ENCODE results near the gene NEK7.

The NEK7 gene

DNA sequence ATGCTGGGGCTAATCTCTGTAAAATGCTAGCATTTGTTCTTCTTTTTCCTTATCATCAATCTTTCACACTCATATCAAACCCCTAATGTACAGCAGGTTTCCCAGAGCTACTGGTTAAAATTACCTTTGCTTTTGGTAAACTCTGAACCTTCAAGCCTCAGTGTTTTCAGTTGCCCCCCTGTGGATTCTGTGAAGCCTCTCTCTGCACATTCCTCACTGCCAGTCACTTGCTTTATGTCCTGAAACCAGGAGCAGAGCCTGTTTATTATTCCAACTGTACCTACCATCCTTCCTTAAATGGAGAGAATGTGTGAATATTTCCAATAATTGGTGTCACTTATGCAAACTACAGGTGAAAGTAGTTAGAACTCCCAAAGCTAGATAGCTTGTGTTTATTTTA lies 134.2 kb downstream of the NEK7 start:
- TF ChIP-seq EZH2phosphoT487 (IDR thresholded peaks at IDR 0.05; ENCODE audit: low read length) = no peak
- TF ChIP-seq, protein P1, sequence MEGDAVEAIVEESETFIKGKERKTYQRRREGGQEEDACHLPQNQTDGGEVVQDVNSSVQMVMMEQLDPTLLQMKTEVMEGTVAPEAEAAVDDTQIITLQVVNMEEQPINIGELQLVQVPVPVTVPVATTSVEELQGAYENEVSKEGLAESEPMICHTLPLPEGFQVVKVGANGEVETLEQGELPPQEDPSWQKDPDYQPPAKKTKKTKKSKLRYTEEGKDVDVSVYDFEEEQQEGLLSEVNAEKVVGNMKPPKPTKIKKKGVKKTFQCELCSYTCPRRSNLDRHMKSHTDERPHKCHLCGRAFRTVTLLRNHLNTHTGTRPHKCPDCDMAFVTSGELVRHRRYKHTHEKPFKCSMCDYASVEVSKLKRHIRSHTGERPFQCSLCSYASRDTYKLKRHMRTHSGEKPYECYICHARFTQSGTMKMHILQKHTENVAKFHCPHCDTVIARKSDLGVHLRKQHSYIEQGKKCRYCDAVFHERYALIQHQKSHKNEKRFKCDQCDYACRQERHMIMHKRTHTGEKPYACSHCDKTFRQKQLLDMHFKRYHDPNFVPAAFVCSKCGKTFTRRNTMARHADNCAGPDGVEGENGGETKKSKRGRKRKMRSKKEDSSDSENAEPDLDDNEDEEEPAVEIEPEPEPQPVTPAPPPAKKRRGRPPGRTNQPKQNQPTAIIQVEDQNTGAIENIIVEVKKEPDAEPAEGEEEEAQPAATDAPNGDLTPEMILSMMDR (IDR thresholded peaks at IDR 0.05; ENCODE audit: low read length) = no peak
- TF ChIP-seq EZH2 (optimal IDR thresholded peaks at IDR 0.05; ENCODE audit: low read depth, low read length) = no peak
- peaks cover 8% of the 10 kb centered on the region; the same call in 1 of the 2 replicates for H3K4me1 ChIP-seq (ENCODE audit: low read length)
- no peak overlapping the region for H3K9ac ChIP-seq (ENCODE audit: low read length)
- H3K9me2 ChIP-seq (replicated peaks; ENCODE audit: insufficient read depth, low read length) = no peaks in the 10 kb centered on the region
- no peak for DNase-seq
- H3K4me3 ChIP-seq (ENCODE audit: low read length) = no peak overlapping the region
- H2AFZ ChIP-seq (ENCODE audit: low read length) = no peak overlapping the region
- no peaks in the 10 kb centered on the region for H3K9me3 ChIP-seq (replicated peaks; ENCODE audit: insufficient read depth, low read length)
- H3K36me3 ChIP-seq (replicated peaks; ENCODE audit: insufficient read depth, low read length) = no peaks in the 10 kb centered on the region; the same call in 1 of the 2 replicates
- no peaks in the 10 kb centered on the region for H3K79me2 ChIP-seq (ENCODE audit: low read length)
- no peaks in the 10 kb centered on the region for H3F3A ChIP-seq (ENCODE audit: insufficient read depth, low read length)
- no peak overlapping the region for H3K27ac ChIP-seq (ENCODE audit: low read length)
- no peaks in the 10 kb centered on the region for H4K20me1 ChIP-seq (ENCODE audit: insufficient read depth, low read length)
- no peak overlapping the region for H3K4me2 ChIP-seq (ENCODE audit: low read depth, low read length)
- H3K27me3 ChIP-seq (replicated peaks; ENCODE audit: insufficient read depth, low read length) = no peaks in the 10 kb centered on the region

DNA sequence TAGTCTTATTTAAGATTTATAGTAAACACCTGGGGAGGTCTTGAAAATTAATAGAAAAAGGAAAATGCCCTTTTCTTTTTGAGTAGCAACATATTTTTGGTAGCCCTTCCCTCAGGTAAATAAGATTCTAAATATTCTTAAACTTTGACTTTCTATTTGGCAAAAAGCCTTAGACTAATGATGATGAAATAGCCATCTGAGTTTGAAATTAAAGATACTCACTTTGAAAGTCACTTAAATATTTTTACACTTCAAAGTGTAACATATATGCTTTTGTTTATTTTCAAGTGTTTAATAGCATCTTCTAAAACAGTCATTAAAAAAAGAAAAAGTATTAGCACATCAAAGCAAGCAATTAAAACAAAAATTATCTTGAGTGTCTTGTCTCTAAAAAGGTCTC lies 135.1 kb downstream of the NEK7 start:
- H3K9me2 ChIP-seq (replicated peaks; ENCODE audit: insufficient read depth, low read length) = no peaks in the 10 kb centered on the region
- H4K20me1 ChIP-seq (ENCODE audit: insufficient read depth, low read length) = no peaks in the 10 kb centered on the region
- no peak overlapping the region for H3K27ac ChIP-seq (ENCODE audit: low read length)
- H3K4me2 ChIP-seq (ENCODE audit: low read depth, low read length) = no peak overlapping the region
- no peaks in the 10 kb centered on the region for H3K27me3 ChIP-seq (replicated peaks; ENCODE audit: insufficient read depth, low read length)
- no peak overlapping the region for H2AFZ ChIP-seq (ENCODE audit: low read length)
- DNase-seq = no peak
- H3K36me3 ChIP-seq (replicated peaks; ENCODE audit: insufficient read depth, low read length) = no peaks in the 10 kb centered on the region; the same call in 1 of the 2 replicates
- no peaks in the 10 kb centered on the region for H3F3A ChIP-seq (ENCODE audit: insufficient read depth, low read length)
- TF ChIP-seq EZH2 (optimal IDR thresholded peaks at IDR 0.05; ENCODE audit: low read depth, low read length) = no peak
- TF ChIP-seq EZH2phosphoT487 (IDR thresholded peaks at IDR 0.05; ENCODE audit: low read length) = no peak
- TF ChIP-seq, protein P1 (IDR thresholded peaks at IDR 0.05; ENCODE audit: low read length) = no peak
- no peak overlapping the region for H3K9ac ChIP-seq (ENCODE audit: low read length)
- H3K4me3 ChIP-seq (ENCODE audit: low read length) = no peak overlapping the region
- H3K4me1 ChIP-seq (ENCODE audit: low read length) = peaks cover 8% of the 10 kb centered on the region; the same call in 1 of the 2 replicates
- no peaks in the 10 kb centered on the region for H3K79me2 ChIP-seq (ENCODE audit: low read length)
- no peaks in the 10 kb centered on the region for H3K9me3 ChIP-seq (replicated peaks; ENCODE audit: insufficient read depth, low read length)

DNA sequence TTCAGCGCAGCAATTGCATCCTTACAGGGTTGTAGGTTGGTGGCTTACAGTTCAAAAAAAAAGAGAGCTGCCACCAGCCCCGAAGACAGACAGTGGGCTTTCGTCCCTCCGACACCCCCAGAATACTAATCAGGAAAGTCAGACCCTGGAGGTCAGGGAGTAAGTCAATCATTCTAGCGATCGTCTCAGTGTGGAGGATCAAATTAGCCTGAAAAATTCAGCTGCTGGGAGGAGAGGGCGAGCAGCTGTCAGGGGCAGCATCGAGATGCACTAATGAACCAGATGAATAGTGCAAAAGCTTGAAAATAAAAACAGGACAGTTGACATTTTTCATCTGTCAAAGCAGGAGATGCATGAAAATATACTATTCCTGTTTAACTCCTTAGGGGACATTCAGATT lies 138.4 kb downstream of the NEK7 start:
- no peaks in the 10 kb centered on the region for H3F3A ChIP-seq (ENCODE audit: insufficient read depth, low read length)
- no peak overlapping the region for H2AFZ ChIP-seq (ENCODE audit: low read length)
- H3K9ac ChIP-seq (ENCODE audit: low read length) = no peak overlapping the region
- no peaks in the 10 kb centered on the region for H3K27me3 ChIP-seq (replicated peaks; ENCODE audit: insufficient read depth, low read length)
- no peaks in the 10 kb centered on the region for H3K4me1 ChIP-seq (ENCODE audit: low read length)
- H3K79me2 ChIP-seq (ENCODE audit: low read length) = no peaks in the 10 kb centered on the region
- no peaks in the 10 kb centered on the region; the same call in 1 of the 2 replicates for H3K36me3 ChIP-seq (replicated peaks; ENCODE audit: insufficient read depth, low read length)
- H3K9me2 ChIP-seq (replicated peaks; ENCODE audit: insufficient read depth, low read length) = no peaks in the 10 kb centered on the region
- H3K9me3 ChIP-seq (replicated peaks; ENCODE audit: insufficient read depth, low read length) = no peaks in the 10 kb centered on the region
- no peak overlapping the region for H3K4me2 ChIP-seq (ENCODE audit: low read depth, low read length)
- no peaks in the 10 kb centered on the region for H4K20me1 ChIP-seq (ENCODE audit: insufficient read depth, low read length)
- no peak for DNase-seq
- no peak overlapping the region for H3K4me3 ChIP-seq (ENCODE audit: low read length)
- TF ChIP-seq EZH2phosphoT487 (IDR thresholded peaks at IDR 0.05; ENCODE audit: low read length) (no peak), EZH2 (optimal IDR thresholded peaks at IDR 0.05; ENCODE audit: low read depth, low read length) (no peak)
- TF ChIP-seq, protein P1 (IDR thresholded peaks at IDR 0.05; ENCODE audit: low read length) = no peak
- H3K27ac ChIP-seq (ENCODE audit: low read length) = no peak overlapping the region
